Thyroid gland (tissue), 4 donors: Measurements from ENCODE around the gene ATL1.

Experiments
- CTCF ChIP-seq, 6 experiments: fragments of 200-600 bp in 3 of 6; fragments of 450-650 bp in 3 of 6; sonication (generic) in 3 of 6; IDR thresholded peaks; one replicate each; pipeline ENCODE4 v1.5.1; 2016 to 2019; ENCODE audit warnings: antibody characterized with exemption in 6 of 6, mild to moderate bottlenecking in 2 of 6, inconsistent platforms in 1 of 6, moderate library complexity in 1 of 6
- POLR2A ChIP-seq, 2 donors: fragments of 450-650 bp; IDR thresholded peaks; one replicate each; pipeline ENCODE4 v1.6.1; 2017; ENCODE audit warnings: antibody characterized with exemption in 2 of 2, mild to moderate bottlenecking in 2 of 2, moderate library complexity in 1 of 2

GRCh38 chr14:50524731-50525515 lies 35.0 kb upstream of the ATL1 start:
- TF ChIP-seq CTCF (IDR thresholded peaks at IDR 0.05): no peak
- TF ChIP-seq POLR2A (IDR thresholded peaks at IDR 0.05): no peak
